Heart left ventricle (tissue), 13 donors: Measurements from ENCODE around the gene PEX10.

ENCODE experiments used
- POLR2A ChIP-seq, 2 donors: fragments of 450-650 bp; IDR thresholded peaks; one replicate each; pipeline ENCODE4 v1.6.1; 2017; ENCODE audit warnings: antibody characterized with exemption in 2 of 2, mild to moderate bottlenecking in 2 of 2, moderate library complexity in 2 of 2
- TF ChIP-seq, protein P1 (sequence below), 12 donors: fragments of 200-600 bp; sonication (generic) in 4 of 12; IDR thresholded peaks; one replicate each; pipeline versions ENCODE4 v1.5.0 to v1.8.0; 2018 to 2022; ENCODE audit warnings: antibody characterized with exemption in 12 of 12, mild to moderate bottlenecking in 5 of 12
- donor health status: ischemic (EF 13 %, LVEDD 7.1; RV severe dilation, severe dysfunction).
- donor health status: DM: no; HTN: yes; CAD: no.
- donor health status: DM: no; HTN: no; CAD: no.
- donor health status: ischemic (EF 25% LVEDD 6.9; RV normal size, moderate dysfunction).
- donor health status: ischemic (EF 25% LVEDD 5.7; RV mildly dilated, moderate dysfunction).
- donor health status: ischemic (EF 35%, LVEDD 5.7; RV mildly dilated, moderate dysfunction).
- donor health status: nonischemic (EF 11% LVEDD 7.7; RV severe dilation, severe dysfunction).
- donor health status: DM: yes; HTN: yes; CAD: no.
- donor health status: PGD.
- donor health status: ischemic (EF 29% LVEDD 5.4; RV normal size, mild dysfunction).
- donor health status: nonischemic (EF 23%, LVEDD 6.1; RV moderate dilation, normal function).

DNA sequence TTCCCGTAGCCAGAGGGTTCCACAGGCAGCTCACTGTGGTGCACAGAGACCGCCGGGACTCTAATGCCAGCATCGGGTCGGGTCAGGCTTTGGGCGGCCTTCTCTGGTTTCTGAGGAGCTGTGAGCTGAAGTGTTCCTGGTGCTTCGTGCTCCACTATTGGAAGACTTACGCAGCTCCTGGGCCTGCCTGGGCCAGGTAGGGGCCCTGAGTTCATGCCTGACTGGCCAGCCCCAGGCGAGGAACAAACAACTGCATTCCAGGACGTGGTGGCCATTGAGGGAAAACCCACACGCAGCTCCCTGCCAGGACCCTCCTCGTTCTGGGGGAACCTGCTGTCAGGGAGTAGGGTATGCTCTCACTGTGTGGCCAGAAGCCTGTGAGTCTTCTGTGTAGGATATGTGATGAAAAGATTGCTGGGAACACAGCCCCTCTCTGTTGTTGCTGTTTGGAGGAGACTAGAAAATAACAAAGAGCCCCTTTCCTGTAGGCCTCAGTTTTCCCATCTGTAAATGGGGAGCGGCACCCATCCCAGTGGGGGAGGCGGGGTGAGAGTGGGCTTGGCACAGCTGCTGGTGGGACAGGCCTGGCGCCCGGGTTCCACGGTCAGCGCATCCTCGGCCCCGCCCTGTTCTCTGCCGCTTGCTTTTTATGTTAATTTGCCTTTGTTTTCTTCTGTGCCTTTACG, 12.3 kb downstream of the PEX10 start:
- TF ChIP-seq, protein P1, sequence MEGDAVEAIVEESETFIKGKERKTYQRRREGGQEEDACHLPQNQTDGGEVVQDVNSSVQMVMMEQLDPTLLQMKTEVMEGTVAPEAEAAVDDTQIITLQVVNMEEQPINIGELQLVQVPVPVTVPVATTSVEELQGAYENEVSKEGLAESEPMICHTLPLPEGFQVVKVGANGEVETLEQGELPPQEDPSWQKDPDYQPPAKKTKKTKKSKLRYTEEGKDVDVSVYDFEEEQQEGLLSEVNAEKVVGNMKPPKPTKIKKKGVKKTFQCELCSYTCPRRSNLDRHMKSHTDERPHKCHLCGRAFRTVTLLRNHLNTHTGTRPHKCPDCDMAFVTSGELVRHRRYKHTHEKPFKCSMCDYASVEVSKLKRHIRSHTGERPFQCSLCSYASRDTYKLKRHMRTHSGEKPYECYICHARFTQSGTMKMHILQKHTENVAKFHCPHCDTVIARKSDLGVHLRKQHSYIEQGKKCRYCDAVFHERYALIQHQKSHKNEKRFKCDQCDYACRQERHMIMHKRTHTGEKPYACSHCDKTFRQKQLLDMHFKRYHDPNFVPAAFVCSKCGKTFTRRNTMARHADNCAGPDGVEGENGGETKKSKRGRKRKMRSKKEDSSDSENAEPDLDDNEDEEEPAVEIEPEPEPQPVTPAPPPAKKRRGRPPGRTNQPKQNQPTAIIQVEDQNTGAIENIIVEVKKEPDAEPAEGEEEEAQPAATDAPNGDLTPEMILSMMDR (IDR thresholded peaks at IDR 0.05) = no peak
- no peak for TF ChIP-seq POLR2A (IDR thresholded peaks at IDR 0.05)
